BLaER1 (cell line): ENCODE measurements around the gene NLN.

ENCODE experiments used
- H3K27ac ChIP-seq: shearing (Covaris generic); formaldehyde crosslinking; 2 replicates; pipeline ENCODE4 v1.8.1; 2022
- H3K27me3 ChIP-seq: shearing (Covaris generic); formaldehyde crosslinking; 2 replicates; pipeline ENCODE4 v1.8.1; 2022
- H3K36me3 ChIP-seq: shearing (Covaris generic); formaldehyde crosslinking; 2 replicates; pipeline ENCODE4 v1.8.1; 2022
- H3K4me1 ChIP-seq: shearing (Covaris generic); formaldehyde crosslinking; 2 replicates; pipeline ENCODE4 v1.8.1; 2022
- H3K4me2 ChIP-seq: shearing (Covaris generic); formaldehyde crosslinking; 2 replicates; pipeline ENCODE4 v1.8.1; 2022
- H3K4me3 ChIP-seq: shearing (Covaris generic); formaldehyde crosslinking; 2 replicates; pipeline ENCODE4 v1.8.1; 2022
- H3K9ac ChIP-seq: shearing (Covaris generic); formaldehyde crosslinking; 2 replicates; pipeline ENCODE4 v1.8.1; 2022
- H3K9me3 ChIP-seq: shearing (Covaris generic); formaldehyde crosslinking; 2 replicates; pipeline ENCODE4 v1.8.1; 2022
- H4K20me1 ChIP-seq: shearing (Covaris generic); formaldehyde crosslinking; 2 replicates; pipeline ENCODE4 v1.8.1; 2022
- Cebpa-rat ChIP-seq: shearing (Covaris generic); IDR thresholded peaks from 2 replicates; pipeline ENCODE4 v1.8.1; 2022

Gene NLN

GRCh38 chr5:65823204-65823603 lies 101.2 kb downstream of the NLN start:
- Histone ChIP-seq H3K9ac (no peak overlapping the region), H3K4me3 (no peak overlapping the region), H3K4me2 (no peak overlapping the region), H4K20me1 (no peaks in the 10 kb centered on the region), H3K9me3 (no peaks in the 10 kb centered on the region), H3K27ac (no peak overlapping the region), H3K36me3 (peaks cover 9% of the 10 kb centered on the region; the same call in 1 of the 2 replicates), H3K27me3 (no peaks in the 10 kb centered on the region), H3K4me1 (peaks cover 24% of the 10 kb centered on the region)
- TF ChIP-seq Cebpa-rat, result no peak

- peaks cover 9% of the 10 kb centered on the region; the same call in 1 of the 2 replicates for H3K36me3 ChIP-seq
Measured at GRCh38 chr5:65823845-65824445, 101.9 kb downstream of the NLN start.

GRCh38 chr5:65825408-65826328 lies 103.7 kb downstream of the NLN start:
- Histone ChIP-seq H3K4me1 (peaks cover 15% of the 10 kb centered on the region), H4K20me1 (no peaks in the 10 kb centered on the region), H3K4me3 (no peak overlapping the region), H3K9ac (no peak overlapping the region), H3K27me3 (no peaks in the 10 kb centered on the region), H3K27ac (no peak overlapping the region), H3K9me3 (no peaks in the 10 kb centered on the region), H3K36me3 (peaks cover 9% of the 10 kb centered on the region; the same call in 1 of the 2 replicates), H3K4me2 (peak overlapping the region; percentile 64)
- no peak for TF ChIP-seq Cebpa-rat

More at GRCh38 chr5:65823845-65824445, 101.9 kb downstream of the NLN start:
- Histone ChIP-seq H4K20me1 (no peaks in the 10 kb centered on the region), H3K4me3 (no peak overlapping the region), H3K4me1 (peaks cover 24% of the 10 kb centered on the region), H3K27me3 (no peaks in the 10 kb centered on the region), H3K27ac (no peak overlapping the region), H3K9ac (no peak overlapping the region), H3K9me3 (no peaks in the 10 kb centered on the region), H3K4me2 (no peak overlapping the region)
- TF ChIP-seq Cebpa-rat, result no peak

GRCh38 chr5:65828022-65828896 lies 106.3 kb downstream of the NLN start:
- Histone ChIP-seq H3K4me3 (no peak overlapping the region), H3K9me3 (no peaks in the 10 kb centered on the region), H4K20me1 (no peaks in the 10 kb centered on the region), H3K27ac (no peak overlapping the region), H3K9ac (no peak overlapping the region), H3K36me3 (0 out of 2 replicates have a peak, but pooled peaks cover 8% of the 10 kb centered on the region), H3K4me1 (peaks cover 21% of the 10 kb centered on the region), H3K27me3 (no peaks in the 10 kb centered on the region), H3K4me2 (no peak overlapping the region)
- TF ChIP-seq Cebpa-rat, result no peak

- H3K27ac ChIP-seq, result no peak overlapping the region
- H4K20me1 ChIP-seq, result no peaks in the 10 kb centered on the region
- H3K4me3 ChIP-seq, result no peak overlapping the region
- H3K9ac ChIP-seq, result no peak overlapping the region
- no peaks in the 10 kb centered on the region for H3K9me3 ChIP-seq
- H3K4me2 ChIP-seq, result peak overlapping the region; percentile 18; the same call in 1 of the 2 replicates
- no peaks in the 10 kb centered on the region for H3K27me3 ChIP-seq
- peaks cover 15% of the 10 kb centered on the region for H3K4me1 ChIP-seq
- TF ChIP-seq Cebpa-rat, result no peak
- 0 out of 2 replicates have a peak, but pooled peaks cover 3% of the 10 kb centered on the region for H3K36me3 ChIP-seq
Measured at GRCh38 chr5:65830856-65831255, 108.9 kb downstream of the NLN start.

GRCh38 chr5:65831276-65831675 lies 109.3 kb downstream of the NLN start:
- Histone ChIP-seq H3K4me3 (no peak overlapping the region), H3K36me3 (0 out of 2 replicates have a peak, but pooled peaks cover 3% of the 10 kb centered on the region), H3K9ac (no peak overlapping the region), H3K27me3 (no peaks in the 10 kb centered on the region), H4K20me1 (no peaks in the 10 kb centered on the region), H3K9me3 (no peaks in the 10 kb centered on the region), H3K4me2 (peak overlapping the region; percentile 18; the same call in 1 of the 2 replicates), H3K4me1 (peaks cover 10% of the 10 kb centered on the region), H3K27ac (no peak overlapping the region)
- TF ChIP-seq Cebpa-rat, result no peak

- Histone ChIP-seq H3K9me3 (no peaks in the 10 kb centered on the region), H3K4me1 (peaks cover 6% of the 10 kb centered on the region), H3K27me3 (no peaks in the 10 kb centered on the region), H3K9ac (no peak overlapping the region), H3K36me3 (0 out of 2 replicates have a peak, but pooled peaks cover 3% of the 10 kb centered on the region), H3K4me2 (no peak overlapping the region), H4K20me1 (no peaks in the 10 kb centered on the region), H3K27ac (no peak overlapping the region), H3K4me3 (no peak overlapping the region)
- no peak for TF ChIP-seq Cebpa-rat
Measured at GRCh38 chr5:65832152-65832551, 110.1 kb downstream of the NLN start.

GRCh38 chr5:65832603-65833228 lies 110.7 kb downstream of the NLN start:
- H3K36me3 ChIP-seq, result 0 out of 2 replicates have a peak, but pooled peaks cover 2% of the 10 kb centered on the region
- peaks cover 6% of the 10 kb centered on the region for H3K4me1 ChIP-seq
- H3K4me2 ChIP-seq, result no peak overlapping the region
- H3K4me3 ChIP-seq, result no peak overlapping the region
- H3K9me3 ChIP-seq, result no peaks in the 10 kb centered on the region
- no peaks in the 10 kb centered on the region for H4K20me1 ChIP-seq
- no peak overlapping the region for H3K27ac ChIP-seq
- H3K27me3 ChIP-seq, result no peaks in the 10 kb centered on the region
- no peak for TF ChIP-seq Cebpa-rat
- no peak overlapping the region for H3K9ac ChIP-seq

GRCh38 chr5:65833780-65834179 lies 111.8 kb downstream of the NLN start:
- Histone ChIP-seq H3K36me3 (no peaks in the 10 kb centered on the region), H3K27me3 (no peaks in the 10 kb centered on the region), H3K4me3 (no peak overlapping the region), H3K9me3 (no peaks in the 10 kb centered on the region), H3K9ac (no peak overlapping the region), H3K4me2 (no peak overlapping the region), H3K27ac (no peak overlapping the region), H3K4me1 (peaks cover 6% of the 10 kb centered on the region), H4K20me1 (no peaks in the 10 kb centered on the region)
- no peak for TF ChIP-seq Cebpa-rat
